ENCODE results near the gene FOXQ1.

DNA sequence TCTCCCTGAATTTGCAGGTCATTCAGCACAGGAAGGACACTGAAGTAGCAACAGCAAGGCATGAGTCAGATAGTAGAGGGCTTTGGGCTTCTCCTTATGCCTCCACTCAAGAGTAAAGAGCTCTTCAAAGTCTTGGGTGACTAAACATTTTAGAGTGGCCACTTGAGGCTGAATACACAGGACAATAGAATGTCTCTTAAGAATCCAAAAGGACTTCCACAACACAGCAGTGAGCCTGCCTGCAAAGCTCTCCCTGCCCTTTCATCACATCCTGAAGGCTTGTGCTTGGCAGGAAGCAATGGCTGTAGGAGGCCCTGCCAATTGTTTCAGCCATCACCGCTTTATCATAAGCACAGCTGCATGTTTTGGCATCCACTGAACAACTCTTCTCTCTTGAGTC is 36.8 kb downstream of the FOXQ1 start:
- no peak for TF ChIP-seq GATAD2B (conservative IDR thresholded peaks at IDR 0.05; ENCODE audit: low read depth)
- TF ChIP-seq CTCF (IDR thresholded peaks at IDR 0.05 in 2 of 3, conservative IDR thresholded peaks at IDR 0.05 in 1 of 3; ENCODE audit: control insufficient read depth in 2 of 3, extremely low read depth in 1 of 3, insufficient read depth in 1 of 3, low read depth in 3 of 3, low read length in 3 of 3), result no peak
- no peak for TF ChIP-seq PAX8 (IDR thresholded peaks at IDR 0.05)
- no peak for TF ChIP-seq RB1 (IDR thresholded peaks at IDR 0.05; ENCODE audit: borderline replicate concordance)
- no peak for TF ChIP-seq SREBF2 (IDR thresholded peaks at IDR 0.05; ENCODE audit: low read length)
- TF ChIP-seq, protein P1, sequence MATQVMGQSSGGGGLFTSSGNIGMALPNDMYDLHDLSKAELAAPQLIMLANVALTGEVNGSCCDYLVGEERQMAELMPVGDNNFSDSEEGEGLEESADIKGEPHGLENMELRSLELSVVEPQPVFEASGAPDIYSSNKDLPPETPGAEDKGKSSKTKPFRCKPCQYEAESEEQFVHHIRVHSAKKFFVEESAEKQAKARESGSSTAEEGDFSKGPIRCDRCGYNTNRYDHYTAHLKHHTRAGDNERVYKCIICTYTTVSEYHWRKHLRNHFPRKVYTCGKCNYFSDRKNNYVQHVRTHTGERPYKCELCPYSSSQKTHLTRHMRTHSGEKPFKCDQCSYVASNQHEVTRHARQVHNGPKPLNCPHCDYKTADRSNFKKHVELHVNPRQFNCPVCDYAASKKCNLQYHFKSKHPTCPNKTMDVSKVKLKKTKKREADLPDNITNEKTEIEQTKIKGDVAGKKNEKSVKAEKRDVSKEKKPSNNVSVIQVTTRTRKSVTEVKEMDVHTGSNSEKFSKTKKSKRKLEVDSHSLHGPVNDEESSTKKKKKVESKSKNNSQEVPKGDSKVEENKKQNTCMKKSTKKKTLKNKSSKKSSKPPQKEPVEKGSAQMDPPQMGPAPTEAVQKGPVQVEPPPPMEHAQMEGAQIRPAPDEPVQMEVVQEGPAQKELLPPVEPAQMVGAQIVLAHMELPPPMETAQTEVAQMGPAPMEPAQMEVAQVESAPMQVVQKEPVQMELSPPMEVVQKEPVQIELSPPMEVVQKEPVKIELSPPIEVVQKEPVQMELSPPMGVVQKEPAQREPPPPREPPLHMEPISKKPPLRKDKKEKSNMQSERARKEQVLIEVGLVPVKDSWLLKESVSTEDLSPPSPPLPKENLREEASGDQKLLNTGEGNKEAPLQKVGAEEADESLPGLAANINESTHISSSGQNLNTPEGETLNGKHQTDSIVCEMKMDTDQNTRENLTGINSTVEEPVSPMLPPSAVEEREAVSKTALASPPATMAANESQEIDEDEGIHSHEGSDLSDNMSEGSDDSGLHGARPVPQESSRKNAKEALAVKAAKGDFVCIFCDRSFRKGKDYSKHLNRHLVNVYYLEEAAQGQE (IDR thresholded peaks at IDR 0.05; ENCODE audit: low read depth, low read length), result no peak
- no peak for TF ChIP-seq CREB1 (IDR thresholded peaks at IDR 0.05; ENCODE audit: low read depth)
